Measurements from ENCODE around the gene COMMD7. TPM values are rescaled to one million over a fixed set of nuclear protein-coding genes. Genes with fewer than 3 reads are reported as not detected.

The COMMD7 gene
- total and polyA plus RNA-seq, 2 of the 4 experiments (the other 2 are of a cell fraction) = 51.8 to 67.5 TPM

- Histone ChIP-seq H3K27me3 (ENCODE audit: control insufficient read depth, insufficient read depth, low read length) (no peaks in the 10 kb centered on the region), H3K4me2 (ENCODE audit: low read depth, low read length) (no peak overlapping the region), H3K23ac (ENCODE audit: low read depth, low read length) (no peak overlapping the region), H4K5ac (ENCODE audit: low read depth, low read length) (no peak overlapping the region), H3K4me3 (ENCODE audit: insufficient read depth, low read depth, low read length) (no peak overlapping the region), H3K36me3 (ENCODE audit: control insufficient read depth, insufficient read depth, low read length) (no peaks in the 10 kb centered on the region), H2AK5ac (ENCODE audit: low read depth, low read length) (no peak overlapping the region), H3K18ac (ENCODE audit: low read depth, low read length) (no peak overlapping the region), H4K20me1 (ENCODE audit: insufficient read depth, low read length) (no peaks in the 10 kb centered on the region; the same call in 1 of the 2 replicates), H3K9me1 (ENCODE audit: insufficient read depth, low read length) (no peaks in the 10 kb centered on the region), H2BK5ac (ENCODE audit: low read depth, low read length, poor library complexity, severe bottlenecking) (no peak overlapping the region), H3K27ac (ENCODE audit: insufficient read depth, low read length) (no peak overlapping the region), H3K14ac (replicated peaks; ENCODE audit: low read depth, low read length) (no peak overlapping the region), H2AK9ac (replicated peaks; ENCODE audit: low read depth, low read length, poor library complexity) (no peak overlapping the region), H3K9me3 (ENCODE audit: control insufficient read depth, insufficient read depth, low read length) (no peaks in the 10 kb centered on the region), H3K4me1 (ENCODE audit: control insufficient read depth, insufficient read depth, low read length) (no peaks in the 10 kb centered on the region; the same call in 1 of the 2 replicates), H4K91ac (ENCODE audit: insufficient read depth, low read depth, low read length) (no peak overlapping the region), H2BK20ac (ENCODE audit: low read depth, low read length) (no peak overlapping the region), H2AFZ (replicated peaks; ENCODE audit: low read length, poor library complexity) (peak overlapping the region; percentile 43), H4K8ac (ENCODE audit: low read depth in 2 of 2, low read length in 2 of 2) (no peak overlapping the region), H2BK15ac (ENCODE audit: low read depth, low read length) (no peak overlapping the region), H2BK120ac (ENCODE audit: low read depth, low read length) (no peak overlapping the region), H3K79me1 (ENCODE audit: low read depth in 1 of 2, low read length in 2 of 2) (no peaks in the 10 kb centered on the region), H3K4ac (ENCODE audit: low read depth, low read length) (no peak overlapping the region), H3K9ac (ENCODE audit: low read depth, low read length) (no peak overlapping the region), H3K56ac (ENCODE audit: extremely low read depth, insufficient read depth, low read length) (no peak overlapping the region)
- WGBS, 2 experiments (ENCODE audit: extremely low coverage in 2 of 2, insufficient read length in 1 of 2) = 42% methylated on average over 2 of the region's 6 CpGs; no CpG with 5 or more reads in 1 of the 2 experiments
- intact Hi-C loops (cut with micrococcal nuclease) (loop anchor here (10.0 kb wide), 1 partner anchor 266 kb away; no protein-coding TSS in a partner anchor), dilution Hi-C loops (cut with HindIII; ENCODE audit: low sequenced_read_pairs, unreplicated experiment) (no loop called here), in situ Hi-C loops (cut with MboI; ENCODE audit: low sequenced_read_pairs) (no loop called here)
- POLR2A ChIA-PET (ENCODE audit: unreplicated experiment) = no interaction called here
- no TSS peak for BruUV-seq (replicated peaks)
- ATAC-seq (ENCODE audit: low read depth) = no peak
- TF ChIP-seq FOS (IDR thresholded peaks at IDR 0.05; ENCODE audit: low read depth, low read length) = no peak
- TF ChIP-seq MAFK (IDR thresholded peaks at IDR 0.05; ENCODE audit: low read depth, low read length) = no peak
- TF ChIP-seq MXI1 (IDR thresholded peaks at IDR 0.05; ENCODE audit: borderline replicate concordance, low read depth, low read length) = no peak
- no peak for TF ChIP-seq CTCF (conservative IDR thresholded peaks at IDR 0.05; ENCODE audit: low read depth, low read length)
- no peak for TF ChIP-seq CHD1 (IDR thresholded peaks at IDR 0.05; ENCODE audit: low read depth, low read length)
- no peak for TF ChIP-seq ELK1 (IDR thresholded peaks at IDR 0.05; ENCODE audit: borderline replicate concordance, low read depth, low read length)
- TF ChIP-seq SMC3 (IDR thresholded peaks at IDR 0.05; ENCODE audit: low read depth, low read length) = no peak
- TF ChIP-seq USF2 (IDR thresholded peaks at IDR 0.05; ENCODE audit: low read depth, low read length) = no peak
- TF ChIP-seq CEBPB (IDR thresholded peaks at IDR 0.05; ENCODE audit: low read depth, low read length) = no peak
- TF ChIP-seq POLR2A (IDR thresholded peaks at IDR 0.05; ENCODE audit: low read depth, low read length) = no peak
- TF ChIP-seq NFE2L2 (IDR thresholded peaks at IDR 0.05; ENCODE audit: low read depth, low read length) = no peak
- TF ChIP-seq RCOR1 (IDR thresholded peaks at IDR 0.05; ENCODE audit: insufficient replicate concordance, low read length) = no peak
- TF ChIP-seq BHLHE40 (IDR thresholded peaks at IDR 0.05; ENCODE audit: low read depth, low read length) = no peak
- TF ChIP-seq RFX5 (IDR thresholded peaks at IDR 0.05; ENCODE audit: low read depth, low read length) = no peak
- no peak for TF ChIP-seq RAD21 (IDR thresholded peaks at IDR 0.05; ENCODE audit: low read length)
- no peak for TF ChIP-seq MAZ (IDR thresholded peaks at IDR 0.05; ENCODE audit: borderline replicate concordance, low read depth, low read length)
- CTCF ChIA-PET = no interaction called here
- DNase-seq = peak; percentile 17
Measured at GRCh38 chr20:32678948-32679347, 64.3 kb downstream of the COMMD7 start.

Data from IMR-90 (cell line).